DOHH2 (cell line): Measurements from ENCODE around the gene IMMT.

ENCODE experiments used
- CTCF ChIP-seq: fragments of 200-600 bp; sonication (generic); IDR thresholded peaks from one replicate; pipeline ENCODE4 v1.5.1; 2014; ENCODE audit warnings: antibody characterized with exemption, mild to moderate bottlenecking, low read depth, low read length; ENCODE audit not compliant: poor library complexity, severe bottlenecking
- EZH2phosphoT487 ChIP-seq: fragments of 200-600 bp; sonication (generic); IDR thresholded peaks from 2 replicates; pipeline ENCODE4 v1.6.1; 2017; ENCODE audit warnings: borderline replicate concordance, mild to moderate bottlenecking, antibody characterized with exemption, low read length, moderate library complexity, mixed read lengths

- TF ChIP-seq CTCF (no peak), EZH2phosphoT487 (no peak)
Observed at GRCh38 chr2:86201671-86202335, 6.5 kb upstream of the IMMT start.
